OCI-LY7 (cell line): Measurements from ENCODE around the gene PRKG1.

Experiments used
- EZH2phosphoT487 ChIP-seq: fragments of 200-600 bp; sonication (generic); IDR thresholded peaks from 2 replicates; pipeline ENCODE4 v1.6.1; 2018; ENCODE audit warnings: low read depth, borderline replicate concordance, mild to moderate bottlenecking, mixed run types, antibody characterized with exemption, low read length, moderate library complexity, mixed read lengths
- TF ChIP-seq, protein P1 (sequence below): fragments of 200-600 bp; sonication (generic); conservative IDR thresholded peaks from 2 replicates; pipeline ENCODE4 v1.5.1; 2014; ENCODE audit warnings: mild to moderate bottlenecking, antibody characterized with exemption, low read length, moderate library complexity, mixed read lengths

GRCh38 chr10:51366044-51366443, 291.8 kb downstream of the PRKG1 start:
- TF ChIP-seq, protein P1, sequence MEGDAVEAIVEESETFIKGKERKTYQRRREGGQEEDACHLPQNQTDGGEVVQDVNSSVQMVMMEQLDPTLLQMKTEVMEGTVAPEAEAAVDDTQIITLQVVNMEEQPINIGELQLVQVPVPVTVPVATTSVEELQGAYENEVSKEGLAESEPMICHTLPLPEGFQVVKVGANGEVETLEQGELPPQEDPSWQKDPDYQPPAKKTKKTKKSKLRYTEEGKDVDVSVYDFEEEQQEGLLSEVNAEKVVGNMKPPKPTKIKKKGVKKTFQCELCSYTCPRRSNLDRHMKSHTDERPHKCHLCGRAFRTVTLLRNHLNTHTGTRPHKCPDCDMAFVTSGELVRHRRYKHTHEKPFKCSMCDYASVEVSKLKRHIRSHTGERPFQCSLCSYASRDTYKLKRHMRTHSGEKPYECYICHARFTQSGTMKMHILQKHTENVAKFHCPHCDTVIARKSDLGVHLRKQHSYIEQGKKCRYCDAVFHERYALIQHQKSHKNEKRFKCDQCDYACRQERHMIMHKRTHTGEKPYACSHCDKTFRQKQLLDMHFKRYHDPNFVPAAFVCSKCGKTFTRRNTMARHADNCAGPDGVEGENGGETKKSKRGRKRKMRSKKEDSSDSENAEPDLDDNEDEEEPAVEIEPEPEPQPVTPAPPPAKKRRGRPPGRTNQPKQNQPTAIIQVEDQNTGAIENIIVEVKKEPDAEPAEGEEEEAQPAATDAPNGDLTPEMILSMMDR: no peak
- no peak for TF ChIP-seq EZH2phosphoT487
